K562 (cell line): ENCODE measurements around the gene IL15. TPM values are rescaled to one million over a fixed set of nuclear protein-coding genes. Genes with fewer than 3 reads are reported as not detected.

Experiments used
- ATAC-seq: fragments of 200-7000 bp; cut with Tn5 transposase; 3 replicates; pipeline ENCODE4 v1.9.1; 2020; ENCODE audit warnings: moderate library complexity
- BruUV-seq: library from RNA; stranded (reverse); fragments of 400-500 nt; replicated peaks from 2 replicates; lab custom pipeline; 2021; lab: Mats Ljungman, UMichigan
- CTCF ChIA-PET: fragments of 300-600 bp; formaldehyde crosslinking; extraction: SDS; loops from one replicate; lab custom pipeline; 2021; ENCODE audit warnings: low intra/inter-chr PET ratio; lab: Yijun Ruan, JAX
- POLR2A ChIA-PET: fragments of 300-600, 350-650 bp; sonication (Branson Sonifier 250); formaldehyde crosslinking; extraction: SDS; loops from one replicate; lab custom pipeline; 2021; ENCODE audit warnings: antibody characterized with exemption, inconsistent platforms; lab: Yijun Ruan, JAX
- DNase-seq, 4 experiments: peaks; one replicate each; pipeline versions ENCODE4 v3.0.0 to v3.0.0-alpha.2; 2011 to 2018; ENCODE audit warnings: low spot score in 3 of 4, mixed read lengths in 3 of 4; ENCODE audit errors: extremely low read depth in 1 of 4
- FAIRE-seq: peaks from 2 replicates; lab custom pipeline; 2011; peaks lifted over from hg19 to GRCh38; lab: Jason Lieb, UNC
- H2AFZ ChIP-seq: 2 replicates; pipeline ENCODE4 v1.6.0; 2011; ENCODE audit warnings: low read depth, low read length, control low read depth, inconsistent platforms
- H3K27ac ChIP-seq: fragments of 200-600 bp; 3 replicates; pipeline ENCODE4 v1.8.0; 2011; ENCODE audit warnings: low read depth, mild to moderate bottlenecking, control low read depth, inconsistent platforms, low read length, moderate library complexity, mixed read lengths; ENCODE audit errors: extremely low read depth
- H3K27me3 ChIP-seq, 2 experiments: fragments of 300-600 bp in 1 of 2; 2 replicates in 1 of 2; 3 replicates in 1 of 2; pipeline versions ENCODE4 v1.6.0 to v1.8.0; 2011; ENCODE audit warnings: inconsistent platforms in 2 of 2, low read length in 2 of 2, mild to moderate bottlenecking in 1 of 2, mixed read lengths in 1 of 2, moderate library complexity in 1 of 2; ENCODE audit not compliant: control insufficient read depth in 2 of 2, insufficient read depth in 2 of 2
- H3K36me3 ChIP-seq: fragments of 300-600 bp; 3 replicates; pipeline ENCODE4 v1.8.0; 2011; ENCODE audit warnings: mild to moderate bottlenecking, low read length, inconsistent platforms; ENCODE audit not compliant: control insufficient read depth, insufficient read depth
- H3K4me1 ChIP-seq, 2 experiments: fragments of 200-600 bp in 1 of 2; replicated peaks in 1 of 2; 2 replicates in 1 of 2; 3 replicates in 1 of 2; pipeline versions ENCODE4 v1.5.1 to v1.8.0; 2011; ENCODE audit warnings: inconsistent platforms in 2 of 2, low read length in 2 of 2, mild to moderate bottlenecking in 1 of 2, mixed read lengths in 1 of 2, moderate library complexity in 1 of 2; ENCODE audit not compliant: control insufficient read depth in 2 of 2, insufficient read depth in 2 of 2
- H3K4me2 ChIP-seq: 2 replicates; pipeline ENCODE4 v1.6.1; 2011; ENCODE audit warnings: low read length, control low read depth, inconsistent platforms, mixed read lengths; ENCODE audit not compliant: insufficient read depth
- H3K4me3 ChIP-seq: fragments of 200-600 bp; sonication (generic), shearing (Covaris generic); 2 replicates; pipeline ENCODE4 v1.5.1; 2016; ENCODE audit warnings: control low read depth, inconsistent platforms
- H3K79me2 ChIP-seq: fragments of 200-600 bp; 3 replicates; pipeline ENCODE4 v1.8.0; 2011; ENCODE audit warnings: low read length, inconsistent platforms; ENCODE audit not compliant: control insufficient read depth, insufficient read depth
- H3K9ac ChIP-seq, 2 experiments: 2 replicates each; pipeline versions ENCODE4 v1.6.0 to v1.6.1; 2011; ENCODE audit warnings: low read depth in 2 of 2, low read length in 2 of 2, control low read depth in 1 of 2, inconsistent platforms in 1 of 2, mild to moderate bottlenecking in 1 of 2, mixed read lengths in 1 of 2; ENCODE audit not compliant: insufficient read depth in 1 of 2
- H3K9me1 ChIP-seq: one replicate; pipeline ENCODE4 v1.6.0; 2011; ENCODE audit warnings: inconsistent platforms, mild to moderate bottlenecking, low read length, moderate library complexity; ENCODE audit not compliant: control insufficient read depth, insufficient read depth
- H3K9me3 ChIP-seq: replicated peaks from 2 replicates; pipeline ENCODE4 v1.5.1; 2011; ENCODE audit warnings: low read depth, low read length, inconsistent platforms; ENCODE audit not compliant: control insufficient read depth, insufficient read depth
- H4K20me1 ChIP-seq: replicated peaks from 2 replicates; pipeline ENCODE4 v1.6.1; 2011; ENCODE audit warnings: low read length, inconsistent platforms, mixed read lengths; ENCODE audit not compliant: control insufficient read depth, insufficient read depth
- CREB3 ChIP-seq: fragments of 450-650 bp; conservative IDR thresholded peaks from 2 replicates; pipeline ENCODE4 v1.6.1; 2016; ENCODE audit warnings: missing genetic modification characterization, low read depth, mild to moderate bottlenecking, missing compliant biosample characterization, moderate library complexity
- HINFP ChIP-seq: fragments of 450-650 bp; conservative IDR thresholded peaks from 2 replicates; pipeline ENCODE4 v1.6.1; 2016; ENCODE audit warnings: missing genetic modification characterization, low read depth, mild to moderate bottlenecking, control low read depth, missing compliant biosample characterization
- NR1H2 ChIP-seq: sonication (generic); formaldehyde crosslinking; IDR thresholded peaks from 2 replicates; pipeline ENCODE4 v1.4.0; 2020; ENCODE audit warnings: mild to moderate bottlenecking, missing genetic modification reagents
- SRSF1 ChIP-seq: fragments of 200-400 bp; formaldehyde crosslinking; IDR thresholded peaks from 2 replicates; pipeline ENCODE4 v1.6.1; 2017; ENCODE audit warnings: mild to moderate bottlenecking, low read depth, low read length, moderate library complexity
- TBP ChIP-seq: optimal IDR thresholded peaks from 2 replicates; pipeline ENCODE3; 2011; ENCODE audit warnings: low read depth, low read length, improper control_type of control experiment
- ZFX ChIP-seq: sonication (generic); formaldehyde crosslinking; IDR thresholded peaks from 2 replicates; pipeline ENCODE4 v1.8.0; 2022; ENCODE audit warnings: mild to moderate bottlenecking, missing genetic modification reagents, moderate library complexity
- WGBS: fragments of 100-300 bp; shearing (Covaris generic); methylation state at CpG from one replicate; pipeline ENCODE4 v1.1.6; 2016; ENCODE audit warnings: low coverage, mixed read lengths; ENCODE audit not compliant: insufficient coverage; ENCODE audit errors: missing lambda C conversion rate; 5-methylcytosine and 5-hydroxymethylcytosine counted together
- in situ Hi-C: fragments of 300-500 bp; cut with MboI; formaldehyde crosslinking; loops from 4 replicates; pipeline ENCODE4 v1.15.0; 2018; ENCODE audit warnings: inconsistent platforms, mixed read lengths
- intact Hi-C: fragments of 100-400 bp; cut with micrococcal nuclease; formaldehyde crosslinking; loops from 2 replicates; pipeline ENCODE4 v1.14.2; 2022
- polyA plus RNA-seq, 8 experiments: library from polyadenylated mRNA; depleted of rRNA in 4 of 8; stranded (reverse) in 5 of 8; unstranded in 3 of 8; fragments of >200 nt; fragmentation: Nextera tagmentation in 2 of 8; fragmentation: Illumina TruSeq in 1 of 8; extraction: Ambion mirVana in 2 of 8; extraction: Trizol in 1 of 8; gene quantifications; 2 replicates each; pipeline versions ENCODE4 v1.2.1 to v1.2.3, GENCODE V29; 2011 to 2014; ENCODE audit warnings: inconsistent platforms in 1 of 8, missing spikeins in 1 of 8
- total RNA-seq, 7 experiments: library from RNA; depleted of rRNA in 6 of 7; stranded (reverse); fragments of >200 nt in 6 of 7; fragmentation: Illumina TruSeq in 2 of 7; extraction: Trizol in 2 of 7; gene quantifications; 2 replicates each; pipeline versions ENCODE4 v1.2.1 to v1.2.3, GENCODE V29; 2011 to 2021; ENCODE audit warnings: low replicate concordance in 1 of 7

IL15 gene
- total and polyA plus RNA-seq, 9 of the 15 experiments (the other 6 are each of a cell fraction or from before 2014, with no cell fraction given) = 0.13 to 0.50 (median 0.34) TPM

GRCh38 chr4:141657550-141658250 is 21.3 kb downstream of the IL15 start:
- no peak for FAIRE-seq
- in situ Hi-C loops = no loop called here
- POLR2A ChIA-PET = no interaction called here
- H3K36me3 ChIP-seq = no peaks in the 10 kb centered on the region
- no peak for TF ChIP-seq CREB3 (tag)
- no peak for TF ChIP-seq NR1H2 (CRISPR knock-in tag)
- no peak for TF ChIP-seq ZFX
- no peak for TF ChIP-seq SRSF1
- no peak for TF ChIP-seq HINFP (tag)
- TF ChIP-seq TBP = no peak
- TF ChIP-seq, all 486 proteins: peak for 0
- Histone ChIP-seq H3K4me2 (no peak overlapping the region), H3K27me3 (no peaks in the 10 kb centered on the region), H3K9me3 (no peaks in the 10 kb centered on the region), H4K20me1 (no peaks in the 10 kb centered on the region), H3K27ac (no peak overlapping the region), H3K9ac (no peak overlapping the region), H3K79me2 (no peaks in the 10 kb centered on the region), H3K4me1 (no peaks in the 10 kb centered on the region), H3K9me1 (no peaks in the 10 kb centered on the region), H3K4me3 (no peak overlapping the region), H2AFZ (no peak overlapping the region)
- intact Hi-C loops = no loop called here
- CTCF ChIA-PET = no interaction called here
- 1% methylated on average over 5 of the region's 5 CpGs for WGBS
- DNase-seq = no peak
- no peak for ATAC-seq
- BruUV-seq = no TSS peak
